Astrocyte (in vitro differentiated cells and primary cell): Measurements from ENCODE around the gene CACNA1C.

Source experiments
- CTCF ChIP-seq: IDR thresholded peaks from 2 replicates; pipeline ENCODE4 v1.5.1; 2011; ENCODE audit warnings: low read depth, mild to moderate bottlenecking, inconsistent platforms, low read length, moderate library complexity; ENCODE audit not compliant: insufficient read depth
- EZH2 ChIP-seq: IDR thresholded peaks from 2 replicates; pipeline ENCODE4 v1.6.1; 2012; ENCODE audit warnings: mild to moderate bottlenecking, low read length, inconsistent platforms; ENCODE audit not compliant: insufficient read depth

- TF ChIP-seq CTCF (no peak), EZH2 (no peak)
Measured at GRCh38 chr12:2170376-2170775, 117.6 kb downstream of the CACNA1C start.
